Neural crest cell (in vitro differentiated cells): Measurements from ENCODE around the gene ELOVL2. TPM values are rescaled to one million over a fixed set of nuclear protein-coding genes. Genes with fewer than 3 reads are reported as not detected.

Experiments used
- DNase-seq: peaks from one replicate; pipeline ENCODE4 v3.0.0; 2021; ENCODE audit warnings: low read depth, mixed read lengths, low spot score
- H3K27ac Mint-ChIP-seq: one replicate; pipeline ENCODE4 v1.8.0; 2021; ENCODE audit warnings: mild to moderate bottlenecking, mixed read lengths; ENCODE audit not compliant: unreplicated experiment
- H3K27me3 Mint-ChIP-seq: 2 replicates; pipeline ENCODE4 v1.8.0; 2021; ENCODE audit warnings: low read depth, mild to moderate bottlenecking, mixed read lengths
- H3K36me3 Mint-ChIP-seq: 2 replicates; pipeline ENCODE4 v1.8.0; 2021; ENCODE audit warnings: low read depth, mild to moderate bottlenecking, mixed read lengths
- H3K4me1 Mint-ChIP-seq: 2 replicates; pipeline ENCODE4 v1.8.0; 2021; ENCODE audit warnings: mixed read lengths
- H3K4me3 Mint-ChIP-seq: one replicate; pipeline ENCODE4 v1.8.0; 2021; ENCODE audit warnings: mild to moderate bottlenecking, mixed read lengths
- H3K9me3 Mint-ChIP-seq: 2 replicates; pipeline ENCODE4 v1.8.0; 2021; ENCODE audit warnings: mixed read lengths
- CTCF ChIP-seq: fragments of 200-600 bp; sonication (generic); conservative IDR thresholded peaks from 2 replicates; pipeline ENCODE4 v1.5.0; 2021; ENCODE audit warnings: antibody characterized with exemption, mild to moderate bottlenecking
- total RNA-seq: library from RNA; stranded (reverse); gene quantifications from 2 replicates; pipeline ENCODE4 v1.2.1, GENCODE V29; 2021

The ELOVL2 gene
- total RNA-seq, 1 donor from 2014 or later = 12.8 TPM

GRCh38 chr6:11076540-11076939 lies 32.4 kb upstream of the ELOVL2 start:
- Mint-ChIP-seq H3K4me1 (no peaks in the 10 kb centered on the region), H3K36me3 (no peaks in the 10 kb centered on the region), H3K9me3 (peaks cover 2% of the 10 kb centered on the region), H3K4me3 (no peak overlapping the region), H3K27me3 (no peaks in the 10 kb centered on the region), H3K27ac (no peak overlapping the region)
- no peak for TF ChIP-seq CTCF
- DNase-seq = no peak

- no peak for TF ChIP-seq CTCF
- no peaks in the 10 kb centered on the region for H3K27me3 Mint-ChIP-seq
- H3K9me3 Mint-ChIP-seq = no peaks in the 10 kb centered on the region
- H3K4me1 Mint-ChIP-seq = no peaks in the 10 kb centered on the region
- H3K36me3 Mint-ChIP-seq = no peaks in the 10 kb centered on the region
- no peak for DNase-seq
- no peak overlapping the region for H3K4me3 Mint-ChIP-seq
- H3K27ac Mint-ChIP-seq = no peak overlapping the region
Measured at GRCh38 chr6:11072101-11072500, 28.0 kb upstream of the ELOVL2 start.

GRCh38 chr6:11069760-11070159 lies 25.7 kb upstream of the ELOVL2 start:
- TF ChIP-seq CTCF = no peak
- no peak for DNase-seq
- Mint-ChIP-seq H3K4me1 (peaks cover 3% of the 10 kb centered on the region), H3K4me3 (no peak overlapping the region), H3K27me3 (no peaks in the 10 kb centered on the region), H3K9me3 (no peaks in the 10 kb centered on the region), H3K36me3 (no peaks in the 10 kb centered on the region), H3K27ac (no peak overlapping the region)

GRCh38 chr6:11067348-11067747 lies 23.2 kb upstream of the ELOVL2 start:
- Mint-ChIP-seq H3K4me3 (no peak overlapping the region), H3K4me1 (peaks cover 4% of the 10 kb centered on the region), H3K36me3 (no peaks in the 10 kb centered on the region), H3K9me3 (no peaks in the 10 kb centered on the region), H3K27me3 (no peaks in the 10 kb centered on the region), H3K27ac (no peak overlapping the region)
- no peak for DNase-seq
- TF ChIP-seq CTCF = no peak

GRCh38 chr6:11066505-11067347 lies 22.6 kb upstream of the ELOVL2 start:
- DNase-seq = no peak
- Mint-ChIP-seq H3K27me3 (no peaks in the 10 kb centered on the region), H3K27ac (no peak overlapping the region)

More at GRCh38 chr6:11066505-11067347, 22.6 kb upstream of the ELOVL2 start:
- H3K4me3 Mint-ChIP-seq = no peak overlapping the region
- no peaks in the 10 kb centered on the region for H3K9me3 Mint-ChIP-seq
- no peaks in the 10 kb centered on the region for H3K36me3 Mint-ChIP-seq
- TF ChIP-seq CTCF = no peak
- H3K4me1 Mint-ChIP-seq = peaks cover 4% of the 10 kb centered on the region
